Gastroesophageal sphincter (tissue), 4 donors: Measurements from ENCODE around the gene SLC46A2. TPM values are rescaled to one million over a fixed set of nuclear protein-coding genes. Genes with fewer than 3 reads are reported as not detected.

Experiments used
- ATAC-seq: fragments of 150-250 bp; one replicate; pipeline ENCODE4 v1.9.1; 2016; ENCODE audit warnings: mild to moderate bottlenecking, moderate library complexity
- H3K27ac ChIP-seq, 4 donors: fragments of 200-600 bp; sonication (generic) in 3 of 4; 1 replicate in 3 of 4; 2 replicates in 1 of 4; pipeline ENCODE4 v1.5.1; 2016 to 2019
- H3K27me3 ChIP-seq: fragments of 200-600 bp; sonication (generic); one replicate; pipeline ENCODE4 v1.5.1; 2019
- H3K36me3 ChIP-seq, 2 donors: fragments of 200-600 bp; sonication (generic); one replicate each; pipeline ENCODE4 v1.5.1; 2019; ENCODE audit warnings: control low read depth in 1 of 2
- H3K4me1 ChIP-seq, 3 donors: fragments of 200-600 bp; sonication (generic); 1 replicate in 2 of 3; 2 replicates in 1 of 3; pipeline ENCODE4 v1.5.1; 2016 to 2019; ENCODE audit warnings: control low read depth in 2 of 3
- H3K4me3 ChIP-seq, 2 donors: fragments of 200-600 bp; sonication (generic); one replicate each; pipeline ENCODE4 v1.5.1; 2019; ENCODE audit warnings: mild to moderate bottlenecking in 1 of 2, moderate library complexity in 1 of 2
- H3K9me3 ChIP-seq, 3 donors: fragments of 200-600 bp; sonication (generic); one replicate each; pipeline ENCODE4 v1.5.1; 2017 to 2019; ENCODE audit warnings: control low read depth in 2 of 3
- CTCF ChIP-seq, 4 experiments: fragments of 200-600 bp in 2 of 4; fragments of 450-650 bp in 2 of 4; sonication (generic) in 1 of 4; IDR thresholded peaks; one replicate each; pipeline ENCODE4 v1.5.1; 2017 to 2019; ENCODE audit warnings: antibody characterized with exemption in 4 of 4, mild to moderate bottlenecking in 2 of 4, moderate library complexity in 2 of 4
- EP300 ChIP-seq: sonication (generic); formaldehyde crosslinking; IDR thresholded peaks from one replicate; pipeline ENCODE4 v1.6.1; 2017; ENCODE audit warnings: antibody characterized with exemption, mild to moderate bottlenecking
- POLR2A ChIP-seq, 2 donors: fragments of 450-650 bp; IDR thresholded peaks; one replicate each; pipeline ENCODE4 v1.6.1; 2017; ENCODE audit warnings: antibody characterized with exemption in 2 of 2, mild to moderate bottlenecking in 2 of 2, moderate library complexity in 1 of 2
- POLR2AphosphoS5 ChIP-seq: sonication (generic); formaldehyde crosslinking; IDR thresholded peaks from one replicate; pipeline ENCODE4 v1.6.1; 2017; ENCODE audit warnings: antibody characterized with exemption
- WGBS, 2 donors: methylation state at CpG; one replicate each; pipeline ENCODE4 v1.1.5; 2018; ENCODE audit warnings: low coverage in 1 of 2; 5-methylcytosine and 5-hydroxymethylcytosine counted together
- total RNA-seq, 4 donors: library from RNA; depleted of rRNA; stranded (reverse); fragments of >200 nt; gene quantifications; one replicate each; pipeline ENCODE4 v1.1.0, GENCODE V29; 2016

SLC46A2 gene
- total RNA-seq, 4 donors from 2014 or later = 0.27 TPM; not detected in 3

- WGBS, 2 donors = 94% methylated on average over 8 of the region's 8 CpGs
Observed at GRCh38 chr9:112839331-112839730, 51.3 kb downstream of the SLC46A2 start.

GRCh38 chr9:112838342-112838741 lies 52.3 kb downstream of the SLC46A2 start:
- no peaks in the 10 kb centered on the region for H3K9me3 ChIP-seq
- no peaks in the 10 kb centered on the region for H3K27me3 ChIP-seq
- no peak for ATAC-seq
- H3K4me3 ChIP-seq = no peak overlapping the region
- H3K4me1 ChIP-seq = no peaks in the 10 kb centered on the region
- no peak overlapping the region for H3K27ac ChIP-seq
- TF ChIP-seq POLR2AphosphoS5 = no peak
- TF ChIP-seq POLR2A (IDR thresholded peaks at IDR 0.05) = no peak
- no peak for TF ChIP-seq EP300
- TF ChIP-seq CTCF (IDR thresholded peaks at IDR 0.05) = no peak
- H3K36me3 ChIP-seq = peaks cover 0 to 74% of the 10 kb centered on the region in 2 donors
- WGBS, 2 donors = 100% methylated on average over 2 of the region's 2 CpGs; no CpG with 5 or more reads in 1 of the 2 donors

More at GRCh38 chr9:112839331-112839730, 51.3 kb downstream of the SLC46A2 start:
- Histone ChIP-seq H3K27me3 (no peaks in the 10 kb centered on the region), H3K36me3 (peaks cover 0 to 70% of the 10 kb centered on the region in 2 donors), H3K27ac (no peak overlapping the region), H3K9me3 (no peaks in the 10 kb centered on the region), H3K4me3 (no peak overlapping the region), H3K4me1 (peaks cover 0 to 2% (median 0%) of the 10 kb centered on the region in 3 donors)
- TF ChIP-seq EP300 = no peak
- no peak for TF ChIP-seq POLR2A (IDR thresholded peaks at IDR 0.05)
- no peak for TF ChIP-seq POLR2AphosphoS5
- no peak for TF ChIP-seq CTCF (IDR thresholded peaks at IDR 0.05)
- ATAC-seq = no peak

DNA sequence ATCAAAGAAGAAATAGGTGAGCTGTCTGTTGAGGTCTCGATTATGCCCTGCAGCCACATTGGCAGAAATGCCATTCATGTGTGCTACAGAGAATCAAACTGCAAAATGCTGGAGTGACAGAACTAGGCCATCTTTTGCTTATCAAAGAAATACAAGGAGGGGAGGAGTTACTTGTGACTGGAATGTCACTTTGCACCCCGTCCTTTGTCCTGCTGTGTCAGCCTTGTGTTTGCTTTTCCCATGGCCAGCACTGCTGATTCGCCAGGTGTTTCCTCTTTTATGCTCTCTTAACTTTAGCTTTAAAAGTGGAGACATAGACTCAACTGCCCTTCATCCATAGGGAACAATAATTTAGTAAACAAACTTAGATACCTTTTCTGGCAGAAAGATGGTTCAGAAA lies 54.3 kb downstream of the SLC46A2 start:
- peaks cover 0 to 67% of the 10 kb centered on the region in 2 donors for H3K36me3 ChIP-seq
- no peak overlapping the region for H3K4me3 ChIP-seq
- peaks cover 0 to 7% (median 0%) of the 10 kb centered on the region in 3 donors for H3K4me1 ChIP-seq
- H3K27ac ChIP-seq = no peak overlapping the region
- H3K9me3 ChIP-seq = no peaks in the 10 kb centered on the region
- TF ChIP-seq POLR2A (IDR thresholded peaks at IDR 0.05) (no peak), CTCF (IDR thresholded peaks at IDR 0.05) (no peak), POLR2AphosphoS5 (no peak), EP300 (no peak)
- ATAC-seq = no peak
- H3K27me3 ChIP-seq = no peaks in the 10 kb centered on the region
- WGBS, 2 donors = 55 to 82% methylated on average over 2 to 3 of the region's 3 CpGs

- no peaks in the 10 kb centered on the region for H3K9me3 ChIP-seq
- H3K36me3 ChIP-seq = peaks cover 0 to 39% of the 10 kb centered on the region in 2 donors
- H3K27me3 ChIP-seq = no peaks in the 10 kb centered on the region
- TF ChIP-seq POLR2AphosphoS5 = no peak
- H3K27ac ChIP-seq = no peak overlapping the region
- peaks cover 0 to 9% (median 0%) of the 10 kb centered on the region in 3 donors for H3K4me1 ChIP-seq
- WGBS, 2 donors = 88 to 95% methylated on average over 4 of the region's 4 CpGs
- no peak for ATAC-seq
- H3K4me3 ChIP-seq = no peak overlapping the region
Observed at GRCh38 chr9:112833081-112833480, 57.6 kb downstream of the SLC46A2 start.

DNA sequence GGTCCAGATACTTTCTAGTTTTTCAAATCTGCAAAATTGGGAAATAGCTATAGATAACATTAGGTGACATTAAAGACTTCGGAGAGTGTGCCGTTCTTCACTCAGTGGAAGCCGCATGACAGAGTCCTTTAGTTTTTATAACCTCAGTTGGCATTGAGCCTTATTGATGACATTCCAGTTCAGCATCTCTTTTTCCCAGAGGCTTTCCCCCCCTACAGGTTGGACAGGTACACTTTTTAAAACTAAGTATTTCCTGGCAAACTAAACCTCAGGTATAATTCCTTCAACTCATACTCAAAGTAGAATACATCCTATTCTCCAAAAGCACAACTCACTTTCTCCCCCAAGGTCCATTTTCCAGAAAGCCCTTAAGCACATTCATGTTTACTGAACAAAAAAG lies 58.7 kb downstream of the SLC46A2 start:
- no CpG with 5 or more reads among the region's 3 CpGs for WGBS, 2 donors
- H3K9me3 ChIP-seq = no peaks in the 10 kb centered on the region
- TF ChIP-seq POLR2A (IDR thresholded peaks at IDR 0.05) = no peak
- TF ChIP-seq CTCF (IDR thresholded peaks at IDR 0.05) = no peak
- no peak for TF ChIP-seq POLR2AphosphoS5
- no peak for TF ChIP-seq EP300
- H3K4me1 ChIP-seq = peaks cover 0 to 9% (median 0%) of the 10 kb centered on the region in 3 donors
- peaks cover 0 to 30% of the 10 kb centered on the region in 2 donors for H3K36me3 ChIP-seq
- no peak overlapping the region for H3K4me3 ChIP-seq
- H3K27me3 ChIP-seq = no peaks in the 10 kb centered on the region
- ATAC-seq = no peak
- H3K27ac ChIP-seq = no peak overlapping the region
